Natural killer cell (primary cell): ENCODE data around the gene FBXL7. TPM values are rescaled to one million over a fixed set of nuclear protein-coding genes. Genes with fewer than 3 reads are reported as not detected.

Source experiments
- ATAC-seq, 3 donors: fragments of 150-1000 bp in 2 of 3; fragments of 200-7000 bp in 1 of 3; cut with Tn5 transposase; 1 replicate in 1 of 3; 2 replicates in 2 of 3; pipeline ENCODE4 v1.10.0; 2021; ENCODE audit warnings: mild to moderate bottlenecking in 2 of 3, moderate library complexity in 2 of 3
- DNase-seq, 2 donors: peaks; one replicate each; pipeline versions ENCODE4 v3.0.0 to v3.0.0-alpha.2; 2013 to 2021; ENCODE audit warnings: mixed read lengths in 1 of 2
- H3K27ac ChIP-seq: one replicate; pipeline ENCODE4 v1.5.1; 2013; ENCODE audit warnings: mild to moderate bottlenecking, low read length
- H3K27me3 ChIP-seq: one replicate; pipeline ENCODE4 v1.6.1; 2013; ENCODE audit warnings: low read length; ENCODE audit not compliant: control insufficient read depth, insufficient read depth
- H3K36me3 ChIP-seq: one replicate; pipeline ENCODE4 v1.6.1; 2013; ENCODE audit warnings: low read length; ENCODE audit not compliant: control insufficient read depth, insufficient read depth
- H3K4me1 ChIP-seq: one replicate; pipeline ENCODE4 v1.6.1; 2013; ENCODE audit warnings: low read length; ENCODE audit not compliant: control insufficient read depth, insufficient read depth
- H3K4me3 ChIP-seq: one replicate; pipeline ENCODE4 v1.5.1; 2013; ENCODE audit warnings: low read length
- H3K9me3 ChIP-seq: one replicate; pipeline ENCODE4 v1.6.1; 2013; ENCODE audit warnings: low read length; ENCODE audit not compliant: control insufficient read depth, insufficient read depth
- H3K27ac Mint-ChIP-seq, 2 donors: one replicate each; pipeline ENCODE4 v1.8.0; 2022; ENCODE audit warnings: mild to moderate bottlenecking in 2 of 2, mixed read lengths in 2 of 2, moderate library complexity in 1 of 2
- H3K27me3 Mint-ChIP-seq, 2 donors: one replicate each; pipeline ENCODE4 v1.8.0; 2022; ENCODE audit warnings: low read depth in 2 of 2, mixed read lengths in 2 of 2
- H3K36me3 Mint-ChIP-seq: one replicate; pipeline ENCODE4 v1.8.0; 2022; ENCODE audit warnings: mixed read lengths
- H3K4me1 Mint-ChIP-seq, 2 donors: one replicate each; pipeline ENCODE4 v1.8.0; 2022; ENCODE audit warnings: mixed read lengths in 2 of 2
- H3K4me3 Mint-ChIP-seq: one replicate; pipeline ENCODE4 v1.8.0; 2022; ENCODE audit warnings: mild to moderate bottlenecking, moderate library complexity, mixed read lengths
- H3K9me3 Mint-ChIP-seq, 2 donors: one replicate each; pipeline ENCODE4 v1.8.0; 2022; ENCODE audit warnings: mixed read lengths in 2 of 2
- CTCF ChIP-seq: fragments of 200-600 bp; IDR thresholded peaks from one replicate; pipeline ENCODE4 v1.8.0; 2022; ENCODE audit warnings: antibody characterized with exemption
- WGBS: methylation state at CpG from one replicate; pipeline ENCODE4 v1.1.7; 2013; ENCODE audit warnings: missing lambda C conversion rate; ENCODE audit not compliant: insufficient coverage; 5-methylcytosine and 5-hydroxymethylcytosine counted together
- intact Hi-C: fragments of 100-400 bp; cut with micrococcal nuclease; formaldehyde crosslinking; loops from one replicate; pipeline ENCODE4 v1.14.2; 2022
- total RNA-seq, 4 donors: library from RNA; stranded (reverse); fragments of 120-200 nt in 1 of 4; gene quantifications; one replicate each; pipeline versions ENCODE4 v1.2.3 to v1.2.4, GENCODE V29; 2013 to 2022

FBXL7 gene
- total RNA-seq, 3 donors from 2014 or later (not counting 1 experiment from before 2014, with no cell fraction given): not detected

- no peak overlapping the region for H3K27ac Mint-ChIP-seq
- ATAC-seq: no peak
- H3K4me1 Mint-ChIP-seq: no peaks in the 10 kb centered on the region
- Histone ChIP-seq H3K4me1 (no peaks in the 10 kb centered on the region), H3K36me3 (no peaks in the 10 kb centered on the region), H3K27ac (no peak overlapping the region), H3K27me3 (no peaks in the 10 kb centered on the region), H3K4me3 (no peak overlapping the region), H3K9me3 (peaks cover 4% of the 10 kb centered on the region)
- H3K9me3 Mint-ChIP-seq: peaks cover 17 to 22% of the 10 kb centered on the region in 2 donors
- no peak overlapping the region for H3K4me3 Mint-ChIP-seq
- no peaks in the 10 kb centered on the region for H3K27me3 Mint-ChIP-seq
- intact Hi-C loops: no loop called here
- WGBS: 49% methylated on average over 3 of the region's 3 CpGs
- no peaks in the 10 kb centered on the region for H3K36me3 Mint-ChIP-seq
- TF ChIP-seq CTCF: no peak
- no peak for DNase-seq
Measured at GRCh38 chr5:15643731-15644130, 143.8 kb downstream of the FBXL7 start.

- Histone ChIP-seq H3K4me1 (no peaks in the 10 kb centered on the region), H3K27me3 (no peaks in the 10 kb centered on the region), H3K27ac (no peak overlapping the region), H3K9me3 (peaks cover 4% of the 10 kb centered on the region), H3K36me3 (no peaks in the 10 kb centered on the region), H3K4me3 (no peak overlapping the region)
- 33% methylated on average over 7 of the region's 7 CpGs for WGBS
- no peak for TF ChIP-seq CTCF
- no peak overlapping the region for H3K27ac Mint-ChIP-seq
- no peak overlapping the region for H3K4me3 Mint-ChIP-seq
- no peaks in the 10 kb centered on the region for H3K4me1 Mint-ChIP-seq
- H3K36me3 Mint-ChIP-seq: no peaks in the 10 kb centered on the region
- DNase-seq (no peak), ATAC-seq (no peak)
- no peaks in the 10 kb centered on the region for H3K27me3 Mint-ChIP-seq
- peaks cover 17 to 20% of the 10 kb centered on the region in 2 donors for H3K9me3 Mint-ChIP-seq
- intact Hi-C loops: no loop called here
Measured at GRCh38 chr5:15645381-15646160, 145.6 kb downstream of the FBXL7 start.

- Mint-ChIP-seq H3K4me3 (no peak overlapping the region), H3K27me3 (no peaks in the 10 kb centered on the region), H3K27ac (no peak overlapping the region), H3K4me1 (no peaks in the 10 kb centered on the region), H3K9me3 (peaks cover 14 to 20% of the 10 kb centered on the region in 2 donors), H3K36me3 (no peaks in the 10 kb centered on the region)
- DNase-seq (no peak), ATAC-seq (no peak)
- H3K9me3 ChIP-seq: peaks cover 4% of the 10 kb centered on the region
- H3K27ac ChIP-seq: no peak overlapping the region
- H3K27me3 ChIP-seq: no peaks in the 10 kb centered on the region
- no peak for TF ChIP-seq CTCF
- H3K4me1 ChIP-seq: no peaks in the 10 kb centered on the region
- H3K36me3 ChIP-seq: no peaks in the 10 kb centered on the region
- H3K4me3 ChIP-seq: no peak overlapping the region
- WGBS: 72% methylated on average over 4 of the region's 4 CpGs
- intact Hi-C loops: no loop called here
Measured at GRCh38 chr5:15646371-15646770, 146.4 kb downstream of the FBXL7 start.

- no peaks in the 10 kb centered on the region for H3K27me3 Mint-ChIP-seq
- TF ChIP-seq CTCF: no peak
- H3K9me3 Mint-ChIP-seq: peaks cover 14 to 23% of the 10 kb centered on the region in 2 donors
- Histone ChIP-seq H3K4me3 (no peak overlapping the region), H3K27ac (no peak overlapping the region), H3K36me3 (no peaks in the 10 kb centered on the region), H3K4me1 (no peaks in the 10 kb centered on the region), H3K9me3 (peaks cover 4% of the 10 kb centered on the region), H3K27me3 (no peaks in the 10 kb centered on the region)
- WGBS: 51% methylated on average over 2 of the region's 4 CpGs
- no peaks in the 10 kb centered on the region for H3K36me3 Mint-ChIP-seq
- ATAC-seq: no peak
- no peak overlapping the region for H3K4me3 Mint-ChIP-seq
- intact Hi-C loops: no loop called here
- DNase-seq: no peak
- H3K4me1 Mint-ChIP-seq: no peaks in the 10 kb centered on the region
- H3K27ac Mint-ChIP-seq: no peak overlapping the region
Measured at GRCh38 chr5:15647251-15647650, 147.3 kb downstream of the FBXL7 start.
